ENCODE data around the gene TNRC6A. TPM values are rescaled to one million over a fixed set of nuclear protein-coding genes. Genes with fewer than 3 reads are reported as not detected.

Gene TNRC6A
- total and polyA plus RNA-seq, 9 of the 15 experiments (the other 6 are each of a cell fraction or from before 2014, with no cell fraction given), result 3.4 to 32.1 (median 26.6) TPM

- no peak for TF ChIP-seq PREB (CRISPR knock-in tag; IDR thresholded peaks at IDR 0.05)
- no peak for TF ChIP-seq U2AF1 (optimal IDR thresholded peaks at IDR 0.05; ENCODE audit: low read depth, low read length)
- TF ChIP-seq, protein P1, sequence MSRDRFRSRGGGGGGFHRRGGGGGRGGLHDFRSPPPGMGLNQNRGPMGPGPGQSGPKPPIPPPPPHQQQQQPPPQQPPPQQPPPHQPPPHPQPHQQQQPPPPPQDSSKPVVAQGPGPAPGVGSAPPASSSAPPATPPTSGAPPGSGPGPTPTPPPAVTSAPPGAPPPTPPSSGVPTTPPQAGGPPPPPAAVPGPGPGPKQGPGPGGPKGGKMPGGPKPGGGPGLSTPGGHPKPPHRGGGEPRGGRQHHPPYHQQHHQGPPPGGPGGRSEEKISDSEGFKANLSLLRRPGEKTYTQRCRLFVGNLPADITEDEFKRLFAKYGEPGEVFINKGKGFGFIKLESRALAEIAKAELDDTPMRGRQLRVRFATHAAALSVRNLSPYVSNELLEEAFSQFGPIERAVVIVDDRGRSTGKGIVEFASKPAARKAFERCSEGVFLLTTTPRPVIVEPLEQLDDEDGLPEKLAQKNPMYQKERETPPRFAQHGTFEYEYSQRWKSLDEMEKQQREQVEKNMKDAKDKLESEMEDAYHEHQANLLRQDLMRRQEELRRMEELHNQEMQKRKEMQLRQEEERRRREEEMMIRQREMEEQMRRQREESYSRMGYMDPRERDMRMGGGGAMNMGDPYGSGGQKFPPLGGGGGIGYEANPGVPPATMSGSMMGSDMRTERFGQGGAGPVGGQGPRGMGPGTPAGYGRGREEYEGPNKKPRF (IDR thresholded peaks at IDR 0.05; ENCODE audit: low read depth, low read length), result no peak
- TF ChIP-seq ZNF124 (CRISPR knock-in tag; IDR thresholded peaks at IDR 0.05), result no peak
- no peak for TF ChIP-seq NFXL1 (CRISPR knock-in tag; IDR thresholded peaks at IDR 0.05)
- TF ChIP-seq ZNF644 (tag; IDR thresholded peaks at IDR 0.05; ENCODE audit: low read depth), result no peak; the same call in 1 of the 2 replicates
- no peak for TF ChIP-seq CHD2 (IDR thresholded peaks at IDR 0.05; ENCODE audit: low read depth, low read length)
- no peak for TF ChIP-seq DNMT1 (IDR thresholded peaks at IDR 0.05)
- TF ChIP-seq ZKSCAN3 (CRISPR knock-in tag; IDR thresholded peaks at IDR 0.05), result no peak
- no peak for TF ChIP-seq RFX5 (IDR thresholded peaks at IDR 0.05; ENCODE audit: low read depth, low read length)
- TF ChIP-seq, protein P2, sequence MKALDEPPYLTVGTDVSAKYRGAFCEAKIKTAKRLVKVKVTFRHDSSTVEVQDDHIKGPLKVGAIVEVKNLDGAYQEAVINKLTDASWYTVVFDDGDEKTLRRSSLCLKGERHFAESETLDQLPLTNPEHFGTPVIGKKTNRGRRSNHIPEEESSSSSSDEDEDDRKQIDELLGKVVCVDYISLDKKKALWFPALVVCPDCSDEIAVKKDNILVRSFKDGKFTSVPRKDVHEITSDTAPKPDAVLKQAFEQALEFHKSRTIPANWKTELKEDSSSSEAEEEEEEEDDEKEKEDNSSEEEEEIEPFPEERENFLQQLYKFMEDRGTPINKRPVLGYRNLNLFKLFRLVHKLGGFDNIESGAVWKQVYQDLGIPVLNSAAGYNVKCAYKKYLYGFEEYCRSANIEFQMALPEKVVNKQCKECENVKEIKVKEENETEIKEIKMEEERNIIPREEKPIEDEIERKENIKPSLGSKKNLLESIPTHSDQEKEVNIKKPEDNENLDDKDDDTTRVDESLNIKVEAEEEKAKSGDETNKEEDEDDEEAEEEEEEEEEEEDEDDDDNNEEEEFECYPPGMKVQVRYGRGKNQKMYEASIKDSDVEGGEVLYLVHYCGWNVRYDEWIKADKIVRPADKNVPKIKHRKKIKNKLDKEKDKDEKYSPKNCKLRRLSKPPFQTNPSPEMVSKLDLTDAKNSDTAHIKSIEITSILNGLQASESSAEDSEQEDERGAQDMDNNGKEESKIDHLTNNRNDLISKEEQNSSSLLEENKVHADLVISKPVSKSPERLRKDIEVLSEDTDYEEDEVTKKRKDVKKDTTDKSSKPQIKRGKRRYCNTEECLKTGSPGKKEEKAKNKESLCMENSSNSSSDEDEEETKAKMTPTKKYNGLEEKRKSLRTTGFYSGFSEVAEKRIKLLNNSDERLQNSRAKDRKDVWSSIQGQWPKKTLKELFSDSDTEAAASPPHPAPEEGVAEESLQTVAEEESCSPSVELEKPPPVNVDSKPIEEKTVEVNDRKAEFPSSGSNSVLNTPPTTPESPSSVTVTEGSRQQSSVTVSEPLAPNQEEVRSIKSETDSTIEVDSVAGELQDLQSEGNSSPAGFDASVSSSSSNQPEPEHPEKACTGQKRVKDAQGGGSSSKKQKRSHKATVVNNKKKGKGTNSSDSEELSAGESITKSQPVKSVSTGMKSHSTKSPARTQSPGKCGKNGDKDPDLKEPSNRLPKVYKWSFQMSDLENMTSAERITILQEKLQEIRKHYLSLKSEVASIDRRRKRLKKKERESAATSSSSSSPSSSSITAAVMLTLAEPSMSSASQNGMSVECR (CRISPR knock-in tag; IDR thresholded peaks at IDR 0.05), result no peak
- no peak for TF ChIP-seq KDM4B (IDR thresholded peaks at IDR 0.05; ENCODE audit: borderline replicate concordance in 2 of 2, low read depth in 1 of 2)
- peak; percentile 75 to 95 for TF ChIP-seq RCOR1 (IDR thresholded peaks at IDR 0.05; ENCODE audit: borderline replicate concordance in 1 of 2, low read depth in 2 of 2, low read length in 2 of 2)
- TF ChIP-seq ZNF165 (CRISPR knock-in tag; IDR thresholded peaks at IDR 0.05; ENCODE audit: borderline replicate concordance), result no peak
- TF ChIP-seq ARID3B (CRISPR knock-in tag; IDR thresholded peaks at IDR 0.05; ENCODE audit: borderline replicate concordance), result no peak
- TF ChIP-seq HEY1 (CRISPR knock-in tag; IDR thresholded peaks at IDR 0.05; ENCODE audit: borderline replicate concordance), result no peak
These were observed 114.9 kb downstream of the TNRC6A start (continued) for GRCh38 chr16:24844101-24845030.
